ENCODE results near the gene BSDC1. TPM values are rescaled to one million over a fixed set of nuclear protein-coding genes. Genes with fewer than 3 reads are reported as not detected.

Gene BSDC1
- total RNA-seq, 1 donor from 2014 or later, result 35.5 TPM

- no peak for TF ChIP-seq CTCF (IDR thresholded peaks at IDR 0.05; ENCODE audit: insufficient read depth, low read length, severe bottlenecking)
- H3K27me3 ChIP-seq (ENCODE audit: control insufficient read depth, insufficient read depth, low read length), result no peaks in the 10 kb centered on the region
- no peak for FAIRE-seq
- no peak overlapping the region for H3K4me3 ChIP-seq (ENCODE audit: low read depth, low read length)
- peak; percentile 25 for DNase-seq (ENCODE audit: low read depth)
- H3K36me3 ChIP-seq (ENCODE audit: control insufficient read depth, insufficient read depth, low read length), result peaks cover 3% of the 10 kb centered on the region
Observed at GRCh38 chr1:32321712-32322291, 72.4 kb downstream of the BSDC1 start.

- no peak for TF ChIP-seq CTCF (IDR thresholded peaks at IDR 0.05; ENCODE audit: insufficient read depth, low read length, severe bottlenecking)
- Histone ChIP-seq H3K27me3 (ENCODE audit: control insufficient read depth, insufficient read depth, low read length) (no peaks in the 10 kb centered on the region), H3K4me3 (ENCODE audit: low read depth, low read length) (no peak overlapping the region), H3K36me3 (ENCODE audit: control insufficient read depth, insufficient read depth, low read length) (peaks cover 4% of the 10 kb centered on the region)
- no peak for FAIRE-seq
- DNase-seq (ENCODE audit: low read depth), result no peak
Observed at GRCh38 chr1:32318127-32318869, 75.9 kb downstream of the BSDC1 start.

GRCh38 chr1:32316903-32317277, 77.4 kb downstream of the BSDC1 start:
- no peak for TF ChIP-seq CTCF (IDR thresholded peaks at IDR 0.05; ENCODE audit: insufficient read depth, low read length, severe bottlenecking)
- H3K36me3 ChIP-seq (ENCODE audit: control insufficient read depth, insufficient read depth, low read length), result peaks cover 4% of the 10 kb centered on the region
- H3K27me3 ChIP-seq (ENCODE audit: control insufficient read depth, insufficient read depth, low read length), result no peaks in the 10 kb centered on the region
- DNase-seq (ENCODE audit: low read depth), result no peak
- H3K4me3 ChIP-seq (ENCODE audit: low read depth, low read length), result no peak overlapping the region
- FAIRE-seq, result no peak

Other genes with a start within 250 kb of the BSDC1 start
- 54.0 and 62.7 TPM in 2 replicates for gene TXLNA, start 214.8 kb downstream of the BSDC1 start, total RNA-seq
- gene CCDC28B, start 193.8 kb downstream of the BSDC1 start, total RNA-seq, result 1.2 and 2.9 TPM in 2 replicates
- 2.6 and 3.6 TPM in 2 replicates for gene IQCC, start 188.8 kb downstream of the BSDC1 start, total RNA-seq
- not detected in 2 replicates for gene DCDC2B, start 185.4 kb downstream of the BSDC1 start, total RNA-seq
- 9.0 and 18.3 TPM in 2 replicates for gene TMEM234, start 172.1 kb downstream of the BSDC1 start, total RNA-seq
- gene EIF3I, start 172.0 kb downstream of the BSDC1 start, total RNA-seq, result 455 and 626 TPM in 2 replicates
- gene FAM167B, start 147.2 kb downstream of the BSDC1 start, total RNA-seq, result 0.13 and 0.26 TPM in 2 replicates
- 0.26 TPM in 1 of 2 replicates, not detected in the other for gene LCK, start 143.2 kb downstream of the BSDC1 start, total RNA-seq
- 83.7 and 95.8 TPM in 2 replicates for gene HDAC1, start 102.4 kb downstream of the BSDC1 start, total RNA-seq
- gene MARCKSL1, start 58.2 kb downstream of the BSDC1 start, total RNA-seq, result 3.2 and 4.2 TPM in 2 replicates
- gene FAM229A, start 32.0 kb downstream of the BSDC1 start, total RNA-seq, result 0.26 and 0.64 TPM in 2 replicates
- gene TSSK3, start 31.9 kb downstream of the BSDC1 start, total RNA-seq, result 0.26 and 0.64 TPM in 2 replicates
- gene ZBTB8B, start 70.6 kb upstream of the BSDC1 start, total RNA-seq, result not detected in 2 replicates
- 6.8 and 9.5 TPM in 2 replicates for gene ZBTB8A, start 145.0 kb upstream of the BSDC1 start, total RNA-seq

Data from bronchial epithelial cell (primary cell).